Thoracic aorta (tissue), 2 donors: ENCODE measurements around the gene OSBPL2. TPM values are rescaled to one million over a fixed set of nuclear protein-coding genes. Genes with fewer than 3 reads are reported as not detected.

Source experiments
- ATAC-seq: fragments of 150-250 bp; one replicate; pipeline ENCODE4 v1.8.0; 2017; ENCODE audit warnings: low read depth; ENCODE audit not compliant: insufficient number of reproducible peaks, low FRiP score
- DNase-seq: peaks from one replicate; pipeline ENCODE4 v3.0.0-alpha.2; 2020; ENCODE audit warnings: low spot score
- H3K27ac ChIP-seq, 2 donors: fragments of 200-600 bp; sonication (generic); 1 replicate in 1 of 2; 2 replicates in 1 of 2; pipeline ENCODE4 v1.5.1; 2016; ENCODE audit warnings: mild to moderate bottlenecking in 2 of 2, moderate library complexity in 2 of 2
- H3K27me3 ChIP-seq: fragments of 200-600 bp; sonication (generic); replicated peaks from 2 replicates; pipeline ENCODE4 v1.6.0; 2016; ENCODE audit warnings: mild to moderate bottlenecking; ENCODE audit not compliant: insufficient read depth
- H3K36me3 ChIP-seq: fragments of 200-600 bp; sonication (generic); one replicate; pipeline ENCODE4 v1.5.1; 2016
- H3K4me1 ChIP-seq, 2 donors: fragments of 200-600 bp; sonication (generic); 1 replicate in 1 of 2; 2 replicates in 1 of 2; pipeline versions ENCODE4 v1.5.1 to v1.6.0; 2016; ENCODE audit warnings: low read depth in 2 of 2, mild to moderate bottlenecking in 1 of 2; ENCODE audit not compliant: control insufficient read depth in 1 of 2
- H3K4me3 ChIP-seq: fragments of 200-600 bp; sonication (generic); 2 replicates; pipeline ENCODE4 v1.5.1; 2016; ENCODE audit warnings: mild to moderate bottlenecking
- H3K9me3 ChIP-seq: fragments of 200-600 bp; sonication (generic); 2 replicates; pipeline ENCODE4 v1.5.1; 2016
- CTCF ChIP-seq: fragments of 200-600 bp; sonication (generic); IDR thresholded peaks from one replicate; pipeline ENCODE4 v1.5.1; 2019; ENCODE audit warnings: antibody characterized with exemption
- total RNA-seq, 2 donors: library from RNA; depleted of rRNA; stranded (reverse); fragments of >200 nt; gene quantifications; one replicate each; pipeline versions ENCODE4 v1.1.0 to v1.2.3, GENCODE V29; 2016

Gene OSBPL2
- total RNA-seq, 2 donors from 2014 or later: 48.5 to 58.5 TPM

GRCh38 chr20:62336775-62337557 lies 98.6 kb downstream of the OSBPL2 start:
- H3K9me3 ChIP-seq: no peaks in the 10 kb centered on the region
- TF ChIP-seq CTCF: no peak
- no peaks in the 10 kb centered on the region for H3K4me1 ChIP-seq
- no peaks in the 10 kb centered on the region for H3K27me3 ChIP-seq
- H3K36me3 ChIP-seq: peaks cover 67% of the 10 kb centered on the region
- H3K27ac ChIP-seq: no peak overlapping the region
- ATAC-seq (no peak), DNase-seq (no peak)
- no peak overlapping the region for H3K4me3 ChIP-seq

- no peaks in the 10 kb centered on the region for H3K9me3 ChIP-seq
- H3K4me1 ChIP-seq: no peaks in the 10 kb centered on the region
- DNase-seq (no peak), ATAC-seq (no peak)
- H3K4me3 ChIP-seq: no peak overlapping the region
- peaks cover 63% of the 10 kb centered on the region for H3K36me3 ChIP-seq
- H3K27ac ChIP-seq: no peak overlapping the region
- H3K27me3 ChIP-seq: no peaks in the 10 kb centered on the region
- TF ChIP-seq CTCF: no peak
Observed at GRCh38 chr20:62337558-62338293, 99.4 kb downstream of the OSBPL2 start.

- H3K36me3 ChIP-seq: peaks cover 58% of the 10 kb centered on the region
- no peaks in the 10 kb centered on the region for H3K27me3 ChIP-seq
- TF ChIP-seq CTCF: no peak
- no peaks in the 10 kb centered on the region for H3K4me1 ChIP-seq
- no peak for ATAC-seq
- no peaks in the 10 kb centered on the region for H3K9me3 ChIP-seq
- H3K27ac ChIP-seq: no peak overlapping the region
- no peak for DNase-seq
- H3K4me3 ChIP-seq: no peak overlapping the region
Observed at GRCh38 chr20:62338294-62338620, 99.9 kb downstream of the OSBPL2 start.

GRCh38 chr20:62339647-62340062 lies 101.3 kb downstream of the OSBPL2 start:
- H3K4me1 ChIP-seq: no peaks in the 10 kb centered on the region
- DNase-seq (no peak), ATAC-seq (no peak)
- peaks cover 53% of the 10 kb centered on the region for H3K36me3 ChIP-seq
- H3K4me3 ChIP-seq: no peak overlapping the region
- no peaks in the 10 kb centered on the region for H3K9me3 ChIP-seq
- TF ChIP-seq CTCF: no peak
- H3K27me3 ChIP-seq: no peaks in the 10 kb centered on the region
- no peak overlapping the region for H3K27ac ChIP-seq

- Histone ChIP-seq H3K27ac (no peak overlapping the region), H3K27me3 (no peaks in the 10 kb centered on the region), H3K9me3 (no peaks in the 10 kb centered on the region), H3K4me1 (no peaks in the 10 kb centered on the region), H3K4me3 (no peak overlapping the region), H3K36me3 (peaks cover 51% of the 10 kb centered on the region)
- DNase-seq (no peak), ATAC-seq (no peak)
- no peak for TF ChIP-seq CTCF
Observed at GRCh38 chr20:62342910-62343309, 104.6 kb downstream of the OSBPL2 start.
